ENCODE data around the gene DNAJB8. TPM values are rescaled to one million over a fixed set of nuclear protein-coding genes. Genes with fewer than 3 reads are reported as not detected.

DNAJB8 gene
- total RNA-seq: not detected
- total RNA-seq (2013): not detected

GRCh38 chr3:128466840-128467541, at the start of gene DNAJB8:
DNAJB8 (minus strand) TSS chr3:128466890; CDS start chr3:128463245, 3,645 bp downstream.
- no peak within 1 kb of the TSS for H3K27ac ChIP-seq (ENCODE audit: low read length)
- Mint-ChIP-seq H3K4me3 (no peak within 1 kb of the TSS), H3K9me3 (no peaks in the 10 kb centered on the region), H3K27me3 (ENCODE audit: low read depth in 2 of 2) (peaks cover 0 to 16% of the 10 kb centered on the region in 2 donors), H3K4me1 (peaks cover 12 to 17% of the 10 kb centered on the region in 2 donors), H3K36me3 (no peaks in the 10 kb centered on the region), H3K27ac (peak within 1 kb of the TSS in 1 of 2 donors; percentile 73)
- 61% methylated on average over 14 of the region's 14 CpGs for whole genome bisulfite sequencing (ENCODE audit: insufficient coverage)
- H3K27me3 ChIP-seq (ENCODE audit: control insufficient read depth, insufficient read depth, low read length): no peaks in the 10 kb centered on the region
- ATAC-seq (peak; percentile 80 to 85 (median 82)), DNase-seq (peak; percentile 26 to 52)
- no peaks in the 10 kb centered on the region for H3K36me3 ChIP-seq (ENCODE audit: control insufficient read depth, insufficient read depth, low read length)
- H3K4me1 ChIP-seq (ENCODE audit: control insufficient read depth, insufficient read depth, low read length): peaks cover 7% of the 10 kb centered on the region
- TF ChIP-seq, protein P1, sequence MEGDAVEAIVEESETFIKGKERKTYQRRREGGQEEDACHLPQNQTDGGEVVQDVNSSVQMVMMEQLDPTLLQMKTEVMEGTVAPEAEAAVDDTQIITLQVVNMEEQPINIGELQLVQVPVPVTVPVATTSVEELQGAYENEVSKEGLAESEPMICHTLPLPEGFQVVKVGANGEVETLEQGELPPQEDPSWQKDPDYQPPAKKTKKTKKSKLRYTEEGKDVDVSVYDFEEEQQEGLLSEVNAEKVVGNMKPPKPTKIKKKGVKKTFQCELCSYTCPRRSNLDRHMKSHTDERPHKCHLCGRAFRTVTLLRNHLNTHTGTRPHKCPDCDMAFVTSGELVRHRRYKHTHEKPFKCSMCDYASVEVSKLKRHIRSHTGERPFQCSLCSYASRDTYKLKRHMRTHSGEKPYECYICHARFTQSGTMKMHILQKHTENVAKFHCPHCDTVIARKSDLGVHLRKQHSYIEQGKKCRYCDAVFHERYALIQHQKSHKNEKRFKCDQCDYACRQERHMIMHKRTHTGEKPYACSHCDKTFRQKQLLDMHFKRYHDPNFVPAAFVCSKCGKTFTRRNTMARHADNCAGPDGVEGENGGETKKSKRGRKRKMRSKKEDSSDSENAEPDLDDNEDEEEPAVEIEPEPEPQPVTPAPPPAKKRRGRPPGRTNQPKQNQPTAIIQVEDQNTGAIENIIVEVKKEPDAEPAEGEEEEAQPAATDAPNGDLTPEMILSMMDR (IDR thresholded peaks at IDR 0.05): no peak
- no peaks in the 10 kb centered on the region for H3K9me3 ChIP-seq (ENCODE audit: control insufficient read depth, insufficient read depth, low read length)
- intact Hi-C loops (cut with micrococcal nuclease): no loop called here
- H3K4me3 ChIP-seq (ENCODE audit: low read length): no peak within 1 kb of the TSS

DNA sequence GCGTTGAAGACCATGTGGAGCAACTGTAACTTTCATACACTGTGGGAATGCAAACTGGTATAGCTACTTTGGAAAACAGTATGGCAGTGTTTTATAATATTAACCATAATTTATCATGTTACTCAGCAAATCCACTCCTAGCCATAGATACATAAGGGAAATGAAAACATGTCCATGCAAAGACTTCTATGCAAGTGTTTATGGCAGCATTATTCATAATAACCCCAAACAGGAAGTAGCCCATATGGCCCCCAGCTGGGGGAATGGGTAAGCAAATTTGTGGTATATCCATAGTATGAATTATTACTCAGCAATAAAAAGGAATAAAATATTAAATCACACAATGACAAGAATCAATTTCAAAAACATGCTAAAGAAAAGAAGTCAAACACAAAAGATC, 49.3 kb upstream of the DNAJB8 start:
- peaks cover 0 to 4% of the 10 kb centered on the region in 2 donors for H3K9me3 Mint-ChIP-seq
- intact Hi-C loops (cut with micrococcal nuclease): no loop called here
- no peak overlapping the region for H3K27ac Mint-ChIP-seq
- H3K4me1 Mint-ChIP-seq: no peaks in the 10 kb centered on the region
- no peak overlapping the region for H3K27ac ChIP-seq (ENCODE audit: low read length)
- ATAC-seq (no peak), DNase-seq (no peak)
- peaks cover 5% of the 10 kb centered on the region for H3K36me3 Mint-ChIP-seq
- 100% methylated on average over 1 of the region's 1 CpG for WGBS (ENCODE audit: insufficient coverage)
- H3K9me3 ChIP-seq (ENCODE audit: control insufficient read depth, insufficient read depth, low read length): no peaks in the 10 kb centered on the region
- no peaks in the 10 kb centered on the region for H3K36me3 ChIP-seq (ENCODE audit: control insufficient read depth, insufficient read depth, low read length)
- TF ChIP-seq, protein P1 (IDR thresholded peaks at IDR 0.05): no peak
- H3K27me3 Mint-ChIP-seq (ENCODE audit: low read depth in 2 of 2): peaks cover 6 to 59% of the 10 kb centered on the region in 2 donors
- no peak overlapping the region for H3K4me3 ChIP-seq (ENCODE audit: low read length)
- H3K27me3 ChIP-seq (ENCODE audit: control insufficient read depth, insufficient read depth, low read length): peaks cover 2% of the 10 kb centered on the region
- no peak overlapping the region for H3K4me3 Mint-ChIP-seq
- no peaks in the 10 kb centered on the region for H3K4me1 ChIP-seq (ENCODE audit: control insufficient read depth, insufficient read depth, low read length)

- DNase-seq: no peak
- no peaks in the 10 kb centered on the region for H3K9me3 Mint-ChIP-seq
- Histone ChIP-seq H3K4me3 (ENCODE audit: low read length) (no peak overlapping the region), H3K4me1 (ENCODE audit: control insufficient read depth, insufficient read depth, low read length) (no peaks in the 10 kb centered on the region), H3K27ac (ENCODE audit: low read length) (no peak overlapping the region), H3K9me3 (ENCODE audit: control insufficient read depth, insufficient read depth, low read length) (no peaks in the 10 kb centered on the region), H3K36me3 (ENCODE audit: control insufficient read depth, insufficient read depth, low read length) (no peaks in the 10 kb centered on the region), H3K27me3 (ENCODE audit: control insufficient read depth, insufficient read depth, low read length) (peaks cover 4% of the 10 kb centered on the region)
- H3K27me3 Mint-ChIP-seq (ENCODE audit: low read depth in 2 of 2): peaks cover 9 to 39% of the 10 kb centered on the region in 2 donors
- H3K36me3 Mint-ChIP-seq: no peaks in the 10 kb centered on the region
- intact Hi-C loops (cut with micrococcal nuclease): no loop called here
- H3K4me1 Mint-ChIP-seq: no peaks in the 10 kb centered on the region
- ATAC-seq: no peak
- H3K4me3 Mint-ChIP-seq: no peak overlapping the region
- WGBS (ENCODE audit: insufficient coverage): 91% methylated on average over 5 of the region's 5 CpGs
- H3K27ac Mint-ChIP-seq: no peak overlapping the region
- TF ChIP-seq, protein P1 (IDR thresholded peaks at IDR 0.05): no peak
These were observed 42.2 kb upstream of the DNAJB8 start for GRCh38 chr3:128508852-128509251.

DNA sequence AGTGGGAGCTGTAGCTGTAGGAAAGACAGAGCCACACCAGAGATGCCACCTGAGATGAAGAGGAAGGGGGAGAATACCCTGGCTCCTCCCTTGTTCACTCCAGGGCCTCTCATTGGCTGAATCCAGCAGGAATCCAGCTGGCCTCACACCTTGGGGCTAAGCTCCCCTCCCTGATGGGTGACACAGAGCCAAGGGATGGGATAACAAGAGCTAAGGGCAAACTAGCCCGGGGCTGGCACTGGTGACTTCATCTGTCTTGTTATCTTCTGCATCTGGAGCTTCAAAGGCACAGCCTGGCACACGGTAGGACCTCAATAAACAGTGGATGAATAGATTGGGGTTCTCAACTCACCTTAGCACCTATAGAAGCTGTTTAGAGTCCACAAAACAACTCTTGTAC, 40.1 kb upstream of the DNAJB8 start:
- no peaks in the 10 kb centered on the region for H3K36me3 Mint-ChIP-seq
- intact Hi-C loops (cut with micrococcal nuclease): no loop called here
- TF ChIP-seq, protein P1 (IDR thresholded peaks at IDR 0.05): no peak
- no peak for DNase-seq
- H3K27me3 Mint-ChIP-seq (ENCODE audit: low read depth in 2 of 2): peaks cover 16 to 42% of the 10 kb centered on the region in 2 donors
- H3K4me1 ChIP-seq (ENCODE audit: control insufficient read depth, insufficient read depth, low read length): no peaks in the 10 kb centered on the region
- no peaks in the 10 kb centered on the region for H3K9me3 ChIP-seq (ENCODE audit: control insufficient read depth, insufficient read depth, low read length)
- WGBS (ENCODE audit: insufficient coverage): 79% methylated on average over 2 of the region's 2 CpGs
- no peaks in the 10 kb centered on the region for H3K4me1 Mint-ChIP-seq
- H3K27me3 ChIP-seq (ENCODE audit: control insufficient read depth, insufficient read depth, low read length): peaks cover 4% of the 10 kb centered on the region
- H3K9me3 Mint-ChIP-seq: no peaks in the 10 kb centered on the region
- H3K27ac Mint-ChIP-seq: no peak overlapping the region
- H3K4me3 ChIP-seq (ENCODE audit: low read length): no peak overlapping the region
- no peak for ATAC-seq
- H3K4me3 Mint-ChIP-seq: no peak overlapping the region
- H3K27ac ChIP-seq (ENCODE audit: low read length): no peak overlapping the region
- H3K36me3 ChIP-seq (ENCODE audit: control insufficient read depth, insufficient read depth, low read length): no peaks in the 10 kb centered on the region

All from natural killer cell (primary cell).